Neural cell (in vitro differentiated cells): Measurements from ENCODE around the gene CACTIN.

Experiments
- EZH2 ChIP-seq: fragments of 200-600, 300-800 bp; shearing (Covaris generic), sonication (generic); IDR thresholded peaks from 2 replicates; pipeline ENCODE4 v1.6.1; 2014; ENCODE audit warnings: antibody characterized with exemption, low read length, borderline replicate concordance, mild to moderate bottlenecking; ENCODE audit not compliant: insufficient read depth, poor library complexity, severe bottlenecking
- POLR2AphosphoS5 ChIP-seq: IDR thresholded peaks from 2 replicates; pipeline ENCODE4 v1.6.1; 2012
- RAD21 ChIP-seq: fragments of 450-650 bp; conservative IDR thresholded peaks from 2 replicates; pipeline ENCODE4 v1.6.1; 2014; ENCODE audit warnings: antibody characterized with exemption, mild to moderate bottlenecking, moderate library complexity
- TF ChIP-seq, protein P1 (sequence below): fragments of 450-650 bp; IDR thresholded peaks from 2 replicates; pipeline ENCODE4 v1.5.1; 2014; ENCODE audit warnings: antibody characterized with exemption, mild to moderate bottlenecking, moderate library complexity; ENCODE audit not compliant: poor library complexity, severe bottlenecking

DNA sequence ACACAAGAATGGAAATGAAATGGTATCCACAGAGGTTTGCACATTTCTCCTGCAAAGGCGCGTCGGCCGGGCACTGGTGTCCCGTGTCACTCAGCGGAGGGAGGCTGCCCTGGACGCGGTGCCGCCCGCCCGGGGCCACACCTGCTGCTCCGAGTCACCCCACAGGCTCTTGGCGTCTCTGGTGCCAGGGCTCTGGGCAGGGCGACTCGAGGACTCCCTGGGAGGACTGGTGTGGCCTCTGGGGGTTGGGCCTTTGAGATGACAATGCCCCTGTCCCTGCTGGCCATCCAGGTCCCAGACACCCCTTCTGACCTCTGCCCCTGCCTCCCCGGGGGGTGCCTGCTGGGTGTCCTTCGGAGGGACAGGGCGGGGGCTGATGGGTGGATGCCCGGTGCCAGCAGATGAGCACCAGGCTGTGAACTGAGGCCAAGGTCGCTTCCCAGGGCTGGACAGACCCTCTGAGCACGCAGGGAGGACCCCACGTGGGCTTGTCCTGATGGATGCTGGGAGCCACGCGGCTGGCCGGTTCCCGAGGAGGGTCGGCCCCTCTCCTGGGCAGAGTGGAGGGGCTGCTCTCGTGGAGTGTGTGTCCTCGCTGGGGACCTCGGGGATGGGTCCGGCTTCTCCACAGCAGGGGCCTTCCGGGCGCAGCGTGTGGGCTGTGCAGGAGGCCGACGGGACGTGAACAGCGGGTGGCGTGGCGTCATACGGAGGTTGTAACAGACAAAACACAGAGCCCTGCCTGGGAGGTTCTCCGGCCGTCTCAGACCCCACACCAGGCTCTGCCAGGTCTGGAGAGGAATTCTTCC, 4.7 kb upstream of the CACTIN start:
- no peak for TF ChIP-seq POLR2AphosphoS5
- TF ChIP-seq, protein P1, sequence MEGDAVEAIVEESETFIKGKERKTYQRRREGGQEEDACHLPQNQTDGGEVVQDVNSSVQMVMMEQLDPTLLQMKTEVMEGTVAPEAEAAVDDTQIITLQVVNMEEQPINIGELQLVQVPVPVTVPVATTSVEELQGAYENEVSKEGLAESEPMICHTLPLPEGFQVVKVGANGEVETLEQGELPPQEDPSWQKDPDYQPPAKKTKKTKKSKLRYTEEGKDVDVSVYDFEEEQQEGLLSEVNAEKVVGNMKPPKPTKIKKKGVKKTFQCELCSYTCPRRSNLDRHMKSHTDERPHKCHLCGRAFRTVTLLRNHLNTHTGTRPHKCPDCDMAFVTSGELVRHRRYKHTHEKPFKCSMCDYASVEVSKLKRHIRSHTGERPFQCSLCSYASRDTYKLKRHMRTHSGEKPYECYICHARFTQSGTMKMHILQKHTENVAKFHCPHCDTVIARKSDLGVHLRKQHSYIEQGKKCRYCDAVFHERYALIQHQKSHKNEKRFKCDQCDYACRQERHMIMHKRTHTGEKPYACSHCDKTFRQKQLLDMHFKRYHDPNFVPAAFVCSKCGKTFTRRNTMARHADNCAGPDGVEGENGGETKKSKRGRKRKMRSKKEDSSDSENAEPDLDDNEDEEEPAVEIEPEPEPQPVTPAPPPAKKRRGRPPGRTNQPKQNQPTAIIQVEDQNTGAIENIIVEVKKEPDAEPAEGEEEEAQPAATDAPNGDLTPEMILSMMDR = no peak
- no peak for TF ChIP-seq RAD21
- no peak for TF ChIP-seq EZH2
